K562 (cell line): ENCODE data around the gene NR2E1. TPM values are rescaled to one million over a fixed set of nuclear protein-coding genes. Genes with fewer than 3 reads are reported as not detected.

Experiments used
- ATAC-seq: fragments of 200-7000 bp; cut with Tn5 transposase; 3 replicates; pipeline ENCODE4 v1.9.1; 2020; ENCODE audit warnings: moderate library complexity
- BruUV-seq: library from RNA; stranded (reverse); fragments of 400-500 nt; replicated peaks from 2 replicates; lab custom pipeline; 2021; lab: Mats Ljungman, UMichigan
- CTCF ChIA-PET: fragments of 300-600 bp; formaldehyde crosslinking; extraction: SDS; loops from one replicate; lab custom pipeline; 2021; ENCODE audit warnings: low intra/inter-chr PET ratio; lab: Yijun Ruan, JAX
- POLR2A ChIA-PET: fragments of 300-600, 350-650 bp; sonication (Branson Sonifier 250); formaldehyde crosslinking; extraction: SDS; loops from one replicate; lab custom pipeline; 2021; ENCODE audit warnings: antibody characterized with exemption, inconsistent platforms; lab: Yijun Ruan, JAX
- DNase-seq, 4 experiments: peaks; one replicate each; pipeline versions ENCODE4 v3.0.0 to v3.0.0-alpha.2; 2011 to 2018; ENCODE audit warnings: low spot score in 3 of 4, mixed read lengths in 3 of 4; ENCODE audit errors: extremely low read depth in 1 of 4
- FAIRE-seq: peaks from 2 replicates; lab custom pipeline; 2011; peaks lifted over from hg19 to GRCh38; lab: Jason Lieb, UNC
- H2AFZ ChIP-seq: 2 replicates; pipeline ENCODE4 v1.6.0; 2011; ENCODE audit warnings: low read depth, low read length, control low read depth, inconsistent platforms
- H3K27ac ChIP-seq: fragments of 200-600 bp; 3 replicates; pipeline ENCODE4 v1.8.0; 2011; ENCODE audit warnings: low read depth, mild to moderate bottlenecking, control low read depth, inconsistent platforms, low read length, moderate library complexity, mixed read lengths; ENCODE audit errors: extremely low read depth
- H3K27me3 ChIP-seq, 2 experiments: fragments of 300-600 bp in 1 of 2; 2 replicates in 1 of 2; 3 replicates in 1 of 2; pipeline versions ENCODE4 v1.6.0 to v1.8.0; 2011; ENCODE audit warnings: inconsistent platforms in 2 of 2, low read length in 2 of 2, mild to moderate bottlenecking in 1 of 2, mixed read lengths in 1 of 2, moderate library complexity in 1 of 2; ENCODE audit not compliant: control insufficient read depth in 2 of 2, insufficient read depth in 2 of 2
- H3K36me3 ChIP-seq: fragments of 300-600 bp; 3 replicates; pipeline ENCODE4 v1.8.0; 2011; ENCODE audit warnings: mild to moderate bottlenecking, low read length, inconsistent platforms; ENCODE audit not compliant: control insufficient read depth, insufficient read depth
- H3K4me1 ChIP-seq, 2 experiments: fragments of 200-600 bp in 1 of 2; replicated peaks in 1 of 2; 2 replicates in 1 of 2; 3 replicates in 1 of 2; pipeline versions ENCODE4 v1.5.1 to v1.8.0; 2011; ENCODE audit warnings: inconsistent platforms in 2 of 2, low read length in 2 of 2, mild to moderate bottlenecking in 1 of 2, mixed read lengths in 1 of 2, moderate library complexity in 1 of 2; ENCODE audit not compliant: control insufficient read depth in 2 of 2, insufficient read depth in 2 of 2
- H3K4me2 ChIP-seq: 2 replicates; pipeline ENCODE4 v1.6.1; 2011; ENCODE audit warnings: low read length, control low read depth, inconsistent platforms, mixed read lengths; ENCODE audit not compliant: insufficient read depth
- H3K4me3 ChIP-seq: fragments of 200-600 bp; sonication (generic), shearing (Covaris generic); 2 replicates; pipeline ENCODE4 v1.5.1; 2016; ENCODE audit warnings: control low read depth, inconsistent platforms
- H3K79me2 ChIP-seq: fragments of 200-600 bp; 3 replicates; pipeline ENCODE4 v1.8.0; 2011; ENCODE audit warnings: low read length, inconsistent platforms; ENCODE audit not compliant: control insufficient read depth, insufficient read depth
- H3K9ac ChIP-seq, 2 experiments: 2 replicates each; pipeline versions ENCODE4 v1.6.0 to v1.6.1; 2011; ENCODE audit warnings: low read depth in 2 of 2, low read length in 2 of 2, control low read depth in 1 of 2, inconsistent platforms in 1 of 2, mild to moderate bottlenecking in 1 of 2, mixed read lengths in 1 of 2; ENCODE audit not compliant: insufficient read depth in 1 of 2
- H3K9me1 ChIP-seq: one replicate; pipeline ENCODE4 v1.6.0; 2011; ENCODE audit warnings: inconsistent platforms, mild to moderate bottlenecking, low read length, moderate library complexity; ENCODE audit not compliant: control insufficient read depth, insufficient read depth
- H3K9me3 ChIP-seq: replicated peaks from 2 replicates; pipeline ENCODE4 v1.5.1; 2011; ENCODE audit warnings: low read depth, low read length, inconsistent platforms; ENCODE audit not compliant: control insufficient read depth, insufficient read depth
- H4K20me1 ChIP-seq: replicated peaks from 2 replicates; pipeline ENCODE4 v1.6.1; 2011; ENCODE audit warnings: low read length, inconsistent platforms, mixed read lengths; ENCODE audit not compliant: control insufficient read depth, insufficient read depth
- C11orf30 ChIP-seq: fragments of 450-650 bp; IDR thresholded peaks from 2 replicates; pipeline ENCODE4 v1.6.1; 2016; ENCODE audit warnings: low read depth, mild to moderate bottlenecking
- ELF2 ChIP-seq: fragments of 250-450 bp; sonication (Bioruptor Pico); IDR thresholded peaks from 2 replicates; pipeline ENCODE4 v1.5.0; 2021; ENCODE audit warnings: mild to moderate bottlenecking
- SPI1 ChIP-seq: IDR thresholded peaks from 2 replicates; pipeline ENCODE4 v1.6.1; 2011; ENCODE audit warnings: low read depth, low read length, control low read depth, borderline replicate concordance
- ZFP36 ChIP-seq: fragments of 150-350 bp; IDR thresholded peaks from 2 replicates; pipeline ENCODE4 v1.6.1; 2018; ENCODE audit warnings: low read length, low read depth; ENCODE audit not compliant: partially characterized antibody
- WGBS: fragments of 100-300 bp; shearing (Covaris generic); methylation state at CpG from one replicate; pipeline ENCODE4 v1.1.6; 2016; ENCODE audit warnings: low coverage, mixed read lengths; ENCODE audit not compliant: insufficient coverage; ENCODE audit errors: missing lambda C conversion rate; 5-methylcytosine and 5-hydroxymethylcytosine counted together
- in situ Hi-C: fragments of 300-500 bp; cut with MboI; formaldehyde crosslinking; loops from 4 replicates; pipeline ENCODE4 v1.15.0; 2018; ENCODE audit warnings: inconsistent platforms, mixed read lengths
- intact Hi-C: fragments of 100-400 bp; cut with micrococcal nuclease; formaldehyde crosslinking; loops from 2 replicates; pipeline ENCODE4 v1.14.2; 2022
- polyA plus RNA-seq, 8 experiments: library from polyadenylated mRNA; depleted of rRNA in 4 of 8; stranded (reverse) in 5 of 8; unstranded in 3 of 8; fragments of >200 nt; fragmentation: Nextera tagmentation in 2 of 8; fragmentation: Illumina TruSeq in 1 of 8; extraction: Ambion mirVana in 2 of 8; extraction: Trizol in 1 of 8; gene quantifications; 2 replicates each; pipeline versions ENCODE4 v1.2.1 to v1.2.3, GENCODE V29; 2011 to 2014; ENCODE audit warnings: inconsistent platforms in 1 of 8, missing spikeins in 1 of 8
- total RNA-seq, 7 experiments: library from RNA; depleted of rRNA in 6 of 7; stranded (reverse); fragments of >200 nt in 6 of 7; fragmentation: Illumina TruSeq in 2 of 7; extraction: Trizol in 2 of 7; gene quantifications; 2 replicates each; pipeline versions ENCODE4 v1.2.1 to v1.2.3, GENCODE V29; 2011 to 2021; ENCODE audit warnings: low replicate concordance in 1 of 7
- TF ChIP-seq, protein P1 (sequence below): fragments of 250-450 bp; sonication (Bioruptor Pico); IDR thresholded peaks from 2 replicates; pipeline ENCODE4 v1.4.0; 2020; ENCODE audit warnings: mild to moderate bottlenecking, moderate library complexity
- TF ChIP-seq, protein P2 (sequence below): fragments of 450-650 bp; formaldehyde crosslinking; IDR thresholded peaks from 2 replicates; pipeline ENCODE4 v1.4.0; 2022; ENCODE audit warnings: mild to moderate bottlenecking, moderate library complexity

NR2E1 gene
- total and polyA plus RNA-seq, 9 of the 15 experiments (the other 6 are each of a cell fraction or from before 2014, with no cell fraction given): not detected

DNA sequence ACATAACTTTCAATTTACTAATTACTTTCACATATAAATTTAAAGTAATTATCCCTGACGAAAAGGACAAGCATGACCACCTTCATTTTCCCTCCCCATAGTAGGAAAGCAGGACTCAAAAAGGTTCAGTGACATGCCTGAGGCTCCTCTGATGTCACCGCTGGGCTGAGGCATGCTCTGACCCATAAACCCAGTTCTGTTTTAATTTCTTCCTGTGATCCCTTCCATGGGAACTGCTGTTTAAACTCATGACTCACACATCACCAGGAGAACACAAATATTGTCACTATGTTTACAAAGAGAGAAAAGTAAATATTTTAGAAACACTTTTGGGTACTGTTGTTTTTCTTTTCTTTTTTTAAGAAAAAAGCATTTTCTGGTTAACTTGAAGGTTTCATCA lies 38.0 kb upstream of the NR2E1 start:
- no peak overlapping the region for H2AFZ ChIP-seq
- intact Hi-C loops: no loop called here
- BruUV-seq: no TSS peak

More for the DNA sequence above, 38.0 kb upstream of the NR2E1 start:
- TF ChIP-seq ZFP36 (no peak), SPI1 (no peak), ELF2 (CRISPR knock-in tag) (no peak), C11orf30 (no peak)
- TF ChIP-seq, protein P1, sequence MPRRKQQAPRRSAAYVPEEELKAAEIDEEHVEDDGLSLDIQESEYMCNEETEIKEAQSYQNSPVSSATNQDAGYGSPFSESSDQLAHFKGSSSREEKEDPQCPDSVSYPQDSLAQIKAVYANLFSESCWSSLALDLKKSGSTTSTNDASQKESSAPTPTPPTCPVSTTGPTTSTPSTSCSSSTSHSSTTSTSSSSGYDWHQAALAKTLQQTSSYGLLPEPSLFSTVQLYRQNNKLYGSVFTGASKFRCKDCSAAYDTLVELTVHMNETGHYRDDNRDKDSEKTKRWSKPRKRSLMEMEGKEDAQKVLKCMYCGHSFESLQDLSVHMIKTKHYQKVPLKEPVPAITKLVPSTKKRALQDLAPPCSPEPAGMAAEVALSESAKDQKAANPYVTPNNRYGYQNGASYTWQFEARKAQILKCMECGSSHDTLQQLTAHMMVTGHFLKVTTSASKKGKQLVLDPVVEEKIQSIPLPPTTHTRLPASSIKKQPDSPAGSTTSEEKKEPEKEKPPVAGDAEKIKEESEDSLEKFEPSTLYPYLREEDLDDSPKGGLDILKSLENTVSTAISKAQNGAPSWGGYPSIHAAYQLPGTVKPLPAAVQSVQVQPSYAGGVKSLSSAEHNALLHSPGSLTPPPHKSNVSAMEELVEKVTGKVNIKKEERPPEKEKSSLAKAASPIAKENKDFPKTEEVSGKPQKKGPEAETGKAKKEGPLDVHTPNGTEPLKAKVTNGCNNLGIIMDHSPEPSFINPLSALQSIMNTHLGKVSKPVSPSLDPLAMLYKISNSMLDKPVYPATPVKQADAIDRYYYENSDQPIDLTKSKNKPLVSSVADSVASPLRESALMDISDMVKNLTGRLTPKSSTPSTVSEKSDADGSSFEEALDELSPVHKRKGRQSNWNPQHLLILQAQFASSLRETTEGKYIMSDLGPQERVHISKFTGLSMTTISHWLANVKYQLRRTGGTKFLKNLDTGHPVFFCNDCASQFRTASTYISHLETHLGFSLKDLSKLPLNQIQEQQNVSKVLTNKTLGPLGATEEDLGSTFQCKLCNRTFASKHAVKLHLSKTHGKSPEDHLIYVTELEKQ (CRISPR knock-in tag): no peak
- TF ChIP-seq, protein P2, sequence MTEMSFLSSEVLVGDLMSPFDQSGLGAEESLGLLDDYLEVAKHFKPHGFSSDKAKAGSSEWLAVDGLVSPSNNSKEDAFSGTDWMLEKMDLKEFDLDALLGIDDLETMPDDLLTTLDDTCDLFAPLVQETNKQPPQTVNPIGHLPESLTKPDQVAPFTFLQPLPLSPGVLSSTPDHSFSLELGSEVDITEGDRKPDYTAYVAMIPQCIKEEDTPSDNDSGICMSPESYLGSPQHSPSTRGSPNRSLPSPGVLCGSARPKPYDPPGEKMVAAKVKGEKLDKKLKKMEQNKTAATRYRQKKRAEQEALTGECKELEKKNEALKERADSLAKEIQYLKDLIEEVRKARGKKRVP (CRISPR knock-in tag): no peak
- no peak overlapping the region for H3K9ac ChIP-seq
- POLR2A ChIA-PET: interaction anchor here (0.6 kb wide), 1 partner anchor 25 kb away, joined by 3 read pairs; no protein-coding TSS in a partner anchor
- no peak overlapping the region for H3K4me3 ChIP-seq
- in situ Hi-C loops: no loop called here
- WGBS: 3% methylated on average over 2 of the region's 2 CpGs
- H3K4me1 ChIP-seq: no peaks in the 10 kb centered on the region
- no peaks in the 10 kb centered on the region for H3K36me3 ChIP-seq
- no peaks in the 10 kb centered on the region for H4K20me1 ChIP-seq
- H3K79me2 ChIP-seq: no peaks in the 10 kb centered on the region
- no peaks in the 10 kb centered on the region for H3K9me3 ChIP-seq
- FAIRE-seq (no peak), ATAC-seq (no peak), DNase-seq (no peak)
- no peak overlapping the region for H3K4me2 ChIP-seq
- no peaks in the 10 kb centered on the region for H3K9me1 ChIP-seq
- no peak overlapping the region for H3K27ac ChIP-seq
- CTCF ChIA-PET: no interaction called here
- H3K27me3 ChIP-seq: peaks cover 24 to 41% of the 10 kb centered on the region in 2 experiments
